Neural progenitor cell (in vitro differentiated cells): ENCODE data around the gene LY6G6D. TPM values are rescaled to one million over a fixed set of nuclear protein-coding genes. Genes with fewer than 3 reads are reported as not detected.

Experiments
- DNase-seq: peaks from one replicate; pipeline ENCODE4 v3.0.0-alpha.2; 2016; ENCODE audit warnings: low spot score
- H2AFZ ChIP-seq: fragments of 200-600 bp; sonication (generic); replicated peaks from 2 replicates; pipeline ENCODE4 v1.6.1; 2016; ENCODE audit warnings: antibody characterized with exemption
- H3F3A ChIP-seq: fragments of 200-600 bp; sonication (generic); 2 replicates; pipeline ENCODE4 v1.6.1; 2016; ENCODE audit warnings: antibody characterized with exemption, low read depth
- H3K27ac ChIP-seq: fragments of 200-600 bp; sonication (generic); 2 replicates; pipeline ENCODE4 v1.5.1; 2016; ENCODE audit warnings: mild to moderate bottlenecking
- H3K27me3 ChIP-seq: fragments of 200-600 bp; sonication (generic); 2 replicates; pipeline ENCODE4 v1.6.1; 2016; ENCODE audit warnings: mild to moderate bottlenecking, moderate library complexity
- H3K36me3 ChIP-seq: fragments of 200-600 bp; sonication (generic); 2 replicates; pipeline ENCODE4 v1.5.1; 2016
- H3K4me1 ChIP-seq: fragments of 200-600 bp; sonication (generic); 2 replicates; pipeline ENCODE4 v1.6.1; 2016; ENCODE audit warnings: mixed run types
- H3K4me2 ChIP-seq: fragments of 200-600 bp; sonication (generic); 2 replicates; pipeline ENCODE4 v1.6.1; 2016
- H3K4me3 ChIP-seq: fragments of 200-600 bp; sonication (generic); 2 replicates; pipeline ENCODE4 v1.5.1; 2016
- H3K79me2 ChIP-seq: fragments of 200-600 bp; sonication (generic); 2 replicates; pipeline ENCODE4 v1.6.1; 2016; ENCODE audit warnings: low read depth
- H3K9ac ChIP-seq: fragments of 200-600 bp; sonication (generic); 2 replicates; pipeline ENCODE4 v1.6.1; 2016
- H3K9me3 ChIP-seq: fragments of 200-600 bp; sonication (generic); 2 replicates; pipeline ENCODE4 v1.5.1; 2016; ENCODE audit warnings: low read depth
- H4K20me1 ChIP-seq: fragments of 200-600 bp; sonication (generic); 2 replicates; pipeline ENCODE4 v1.6.1; 2016; ENCODE audit warnings: low read depth
- H3K27ac Mint-ChIP-seq: 3 replicates; pipeline ENCODE4 v1.8.0; 2021; ENCODE audit warnings: mixed read lengths
- H3K27me3 Mint-ChIP-seq: 2 replicates; pipeline ENCODE4 v1.8.0; 2022; ENCODE audit warnings: low read depth, mild to moderate bottlenecking, inconsistent platforms, moderate library complexity, mixed read lengths; ENCODE audit not compliant: insufficient read depth
- H3K36me3 Mint-ChIP-seq: 3 replicates; pipeline ENCODE4 v1.8.0; 2021; ENCODE audit warnings: mixed read lengths
- H3K4me1 Mint-ChIP-seq: 3 replicates; pipeline ENCODE4 v1.8.0; 2021; ENCODE audit warnings: mixed read lengths
- H3K4me3 Mint-ChIP-seq: 3 replicates; pipeline ENCODE4 v1.8.0; 2021; ENCODE audit warnings: mild to moderate bottlenecking, moderate library complexity, mixed read lengths
- H3K9me3 Mint-ChIP-seq: 3 replicates; pipeline ENCODE4 v1.8.0; 2020; ENCODE audit warnings: mixed read lengths
- CTCF ChIP-seq: fragments of 200-600 bp; sonication (generic); IDR thresholded peaks from 2 replicates; pipeline ENCODE4 v1.5.1; 2017; ENCODE audit warnings: antibody characterized with exemption, mild to moderate bottlenecking
- EZH2 ChIP-seq: fragments of 200-600 bp; sonication (generic); IDR thresholded peaks from 2 replicates; pipeline ENCODE4 v1.6.1; 2017; ENCODE audit warnings: antibody characterized with exemption, mild to moderate bottlenecking, moderate library complexity
- EZH2phosphoT487 ChIP-seq: fragments of 200-600 bp; sonication (generic); IDR thresholded peaks from 2 replicates; pipeline ENCODE4 v1.6.1; 2017; ENCODE audit warnings: antibody characterized with exemption
- total RNA-seq: library from RNA; depleted of rRNA; stranded (reverse); fragments of >200 nt; gene quantifications from 2 replicates; pipeline ENCODE4 v1.2.3, GENCODE V29; 2015; ENCODE audit warnings: low replicate concordance

Gene LY6G6D
- total RNA-seq, 1 donor from 2014 or later = 0.90 TPM

GRCh38 chr6:31758281-31758680, 43.1 kb downstream of the LY6G6D start:
- no peak overlapping the region for H3K4me3 Mint-ChIP-seq
- H3K27me3 ChIP-seq = no peaks in the 10 kb centered on the region
- H3K4me3 ChIP-seq = no peak overlapping the region
- peaks cover 6% of the 10 kb centered on the region for H3K4me1 ChIP-seq
- no peak overlapping the region for H3K27ac Mint-ChIP-seq
- TF ChIP-seq EZH2phosphoT487 (no peak), CTCF (no peak), EZH2 (no peak)
- H3K27ac ChIP-seq = no peak overlapping the region
- DNase-seq = no peak
- H3K4me1 Mint-ChIP-seq = peaks cover 14% of the 10 kb centered on the region
- H3K27me3 Mint-ChIP-seq = peaks cover 7% of the 10 kb centered on the region
- H3K9me3 Mint-ChIP-seq = no peaks in the 10 kb centered on the region
- H3K9ac ChIP-seq = no peak overlapping the region
- H3F3A ChIP-seq = peaks cover 4% of the 10 kb centered on the region
- peaks cover 37% of the 10 kb centered on the region for H3K36me3 Mint-ChIP-seq
- H3K9me3 ChIP-seq = no peaks in the 10 kb centered on the region
- no peaks in the 10 kb centered on the region for H3K36me3 ChIP-seq
- no peaks in the 10 kb centered on the region for H4K20me1 ChIP-seq
- H2AFZ ChIP-seq = no peak overlapping the region
- H3K79me2 ChIP-seq = no peaks in the 10 kb centered on the region
- H3K4me2 ChIP-seq = no peak overlapping the region

GRCh38 chr6:31760790-31761189, 45.6 kb downstream of the LY6G6D start:
- Histone ChIP-seq H2AFZ (no peak overlapping the region), H3K4me2 (no peak overlapping the region), H3K9me3 (no peaks in the 10 kb centered on the region), H3K27me3 (no peaks in the 10 kb centered on the region), H3K4me1 (peaks cover 17% of the 10 kb centered on the region), H3K9ac (no peak overlapping the region), H3K4me3 (no peak overlapping the region), H3F3A (peaks cover 18% of the 10 kb centered on the region), H3K36me3 (no peaks in the 10 kb centered on the region), H3K79me2 (no peaks in the 10 kb centered on the region), H4K20me1 (no peaks in the 10 kb centered on the region), H3K27ac (no peak overlapping the region)
- Mint-ChIP-seq H3K4me1 (peaks cover 27% of the 10 kb centered on the region), H3K9me3 (no peaks in the 10 kb centered on the region), H3K4me3 (no peak overlapping the region), H3K27me3 (peaks cover 7% of the 10 kb centered on the region), H3K27ac (peak overlapping the region; percentile 57), H3K36me3 (peaks cover 40% of the 10 kb centered on the region)
- DNase-seq = no peak
- TF ChIP-seq CTCF (no peak), EZH2phosphoT487 (no peak), EZH2 (no peak)

GRCh38 chr6:31761343-31761742, 46.2 kb downstream of the LY6G6D start:
- no peaks in the 10 kb centered on the region for H4K20me1 ChIP-seq
- Mint-ChIP-seq H3K27me3 (peaks cover 7% of the 10 kb centered on the region), H3K36me3 (peaks cover 40% of the 10 kb centered on the region), H3K4me1 (peaks cover 27% of the 10 kb centered on the region), H3K9me3 (no peaks in the 10 kb centered on the region), H3K4me3 (no peak overlapping the region), H3K27ac (peak overlapping the region; percentile 13)
- H3K4me3 ChIP-seq = no peak overlapping the region
- no peak overlapping the region for H3K27ac ChIP-seq
- no peaks in the 10 kb centered on the region for H3K9me3 ChIP-seq
- no peaks in the 10 kb centered on the region for H3K27me3 ChIP-seq
- no peak overlapping the region for H3K9ac ChIP-seq
- H3F3A ChIP-seq = peaks cover 18% of the 10 kb centered on the region
- peaks cover 19% of the 10 kb centered on the region for H3K4me1 ChIP-seq
- no peaks in the 10 kb centered on the region for H3K79me2 ChIP-seq
- DNase-seq = no peak
- no peak for TF ChIP-seq CTCF
- no peak for TF ChIP-seq EZH2phosphoT487
- no peak for TF ChIP-seq EZH2
- H2AFZ ChIP-seq = no peak overlapping the region
- no peaks in the 10 kb centered on the region for H3K36me3 ChIP-seq
- no peak overlapping the region for H3K4me2 ChIP-seq
